22Rv1 (cell line): Measurements from ENCODE around the gene LPO.

ENCODE experiments used
- CTCF ChIP-seq: fragments of 450-650 bp; IDR thresholded peaks from 2 replicates; pipeline ENCODE4 v1.5.1; 2017; ENCODE audit warnings: mild to moderate bottlenecking
- ZFX ChIP-seq: fragments of 450-650 bp; IDR thresholded peaks from 2 replicates; pipeline ENCODE4 v1.6.1; 2017; ENCODE audit warnings: antibody characterized with exemption, borderline replicate concordance

DNA sequence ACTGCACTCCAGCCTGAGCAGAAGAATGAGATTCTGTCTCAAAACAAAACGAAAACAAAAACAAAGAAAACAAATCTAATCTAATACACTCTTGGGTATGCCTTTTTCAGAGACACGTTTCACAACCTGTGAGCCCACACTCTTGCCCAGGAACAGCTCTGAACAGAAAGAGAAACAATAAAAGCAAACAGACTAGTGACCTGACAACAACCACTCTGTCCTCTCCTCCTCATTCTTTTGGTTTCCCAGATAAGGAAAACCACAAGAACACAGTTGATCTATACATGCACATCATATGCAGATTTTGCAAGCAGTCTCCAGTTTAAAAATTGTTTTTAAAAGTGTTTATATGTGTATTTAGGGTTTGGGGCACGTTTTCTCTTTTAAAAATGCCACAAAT lies 20.6 kb upstream of the LPO start:
- TF ChIP-seq CTCF (no peak), ZFX (no peak)
